Heart right ventricle (tissue), 16 donors: ENCODE data around the gene KRT86. TPM values are rescaled to one million over a fixed set of nuclear protein-coding genes. Genes with fewer than 3 reads are reported as not detected.

ENCODE experiments used
- ATAC-seq, 8 donors: fragments of 200-7000 bp; cut with Tn5 transposase; one replicate each; pipeline ENCODE4 v1.9.1; 2020; ENCODE audit warnings: mild to moderate bottlenecking in 8 of 8, moderate library complexity in 8 of 8, moderate number of reproducible peaks in 1 of 8
- DNase-seq, 2 donors: peaks; one replicate each; pipeline ENCODE4 v3.0.0-alpha.2; 2020
- H3K27ac ChIP-seq, 10 donors: fragments of 200-600 bp; sonication (generic) in 2 of 10; one replicate each; pipeline versions ENCODE4 v1.5.0 to v1.8.0; 2020 to 2022; ENCODE audit warnings: mild to moderate bottlenecking in 3 of 10
- H3K27me3 ChIP-seq, 7 donors: fragments of 200-600 bp; one replicate each; pipeline ENCODE4 v1.8.0; 2021 to 2022; ENCODE audit warnings: mild to moderate bottlenecking in 2 of 7
- H3K36me3 ChIP-seq, 9 donors: fragments of 200-600 bp; sonication (generic) in 1 of 9; one replicate each; pipeline versions ENCODE4 v1.5.0 to v1.8.0; 2020 to 2022; ENCODE audit warnings: mild to moderate bottlenecking in 2 of 9
- H3K4me1 ChIP-seq, 9 donors: fragments of 200-600 bp; sonication (generic) in 1 of 9; one replicate each; pipeline versions ENCODE4 v1.5.0 to v1.8.0; 2020 to 2022; ENCODE audit warnings: mild to moderate bottlenecking in 4 of 9
- H3K4me3 ChIP-seq, 10 donors: fragments of 200-600 bp; sonication (generic) in 2 of 10; one replicate each; pipeline versions ENCODE4 v1.5.0 to v1.8.0; 2020 to 2022; ENCODE audit warnings: mild to moderate bottlenecking in 7 of 10, moderate library complexity in 2 of 10
- H3K9me3 ChIP-seq, 11 donors: fragments of 200-600 bp in 10 of 11; sonication (generic) in 2 of 11; one replicate each; pipeline versions ENCODE4 v1.5.0 to v1.8.0; 2013 to 2022; ENCODE audit warnings: mild to moderate bottlenecking in 2 of 11, control low read depth in 1 of 11, moderate library complexity in 1 of 11
- WGBS, 2 donors: extraction: QIAGEN DNeasy Blood & Tissue Kit; methylation state at CpG; one replicate each; pipeline ENCODE4 v1.1.7; 2013; ENCODE audit warnings: inconsistent platforms in 1 of 2; 5-methylcytosine and 5-hydroxymethylcytosine counted together
- intact Hi-C, 10 donors: fragments of 100-400 bp; cut with DNase I; formaldehyde crosslinking; loops; one replicate each; pipeline versions ENCODE4 v1.11.1 to v1.14.2; 2022
- long read RNA-seq, 3 donors: library from polyadenylated mRNA; unstranded; transcript quantifications; one replicate each; pipeline ENCODE4 v2.0.0, GENCODE V29; 2020 to 2021
- polyA plus RNA-seq, 2 donors: library from polyadenylated mRNA; stranded (reverse); fragments of 200-250 nt; gene quantifications; one replicate each; pipeline ENCODE4 v1.2.3, GENCODE V29; 2013
- total RNA-seq, 10 donors: library from RNA; stranded (reverse); fragmentation: NEBNext Ultra II Directional in 3 of 10; extraction: Animal tissue kit (Norgen Biotek cat#: 25700) in 3 of 10; gene quantifications; one replicate each; pipeline versions ENCODE4 v1.2.1 to v1.2.4, GENCODE V29; 2021 to 2023
- TF ChIP-seq, protein P1 (sequence below), 9 donors: fragments of 200-600 bp; sonication (generic) in 2 of 9; IDR thresholded peaks; one replicate each; pipeline versions ENCODE4 v1.5.0 to v1.8.0; 2021 to 2022; ENCODE audit warnings: antibody characterized with exemption in 9 of 9, mild to moderate bottlenecking in 5 of 9, moderate library complexity in 1 of 9
- donor health status: Arrhythmogenic right ventricular cardiomyopathy.
- donor health status: ischemic (EF 13 %, LVEDD 7.1; RV severe dilation, severe dysfunction).
- donor health status: healthy with polysubstance abuse.
- donor health status: DM: no; HTN: yes; CAD: no.
- donor health status: DM: no; HTN: no; CAD: no.
- donor health status: ischemic (EF 25% LVEDD 6.9; RV normal size, moderate dysfunction).
- donor health status: ischemic (EF 25% LVEDD 5.7; RV mildly dilated, moderate dysfunction).
- donor health status: healthy.
- donor health status: DM: yes; HTN: yes; CAD: no.
- donor health status: Ischemic cardiomyopathy.
- donor health status: ischemic (EF 35%, LVEDD 5.7; RV mildly dilated, moderate dysfunction).
- donor health status: nonischemic (EF 11% LVEDD 7.7; RV severe dilation, severe dysfunction).
- donor health status: DM: yes; HTN: yes; CAD: no.
- donor health status: PGD.
- donor health status: ischemic (EF 29% LVEDD 5.4; RV normal size, mild dysfunction).
- donor health status: nonischemic (EF 23%, LVEDD 6.1; RV moderate dilation, normal function).

The KRT86 gene
- total RNA-seq (under 1 TPM in 1 of 10 donors, not detected in 9; 0.19 TPM), polyA plus RNA-seq (under 1 TPM in 1 of 2 donors, not detected in 1; 0.01 TPM)
- long read RNA-seq, donor 1: 0 reads
- long read RNA-seq, donor 2: 0 reads
- long read RNA-seq, donor 3: 0 reads

GRCh38 chr12:52274521-52275120 is at the start of gene KRT86:
TSS of gene KRT86 (plus strand) at chr12:52274645. CDS start at chr12:52301917, 27,272 bp downstream.
- Histone ChIP-seq H3K9me3 (no peaks in the 10 kb centered on the region), H3K27me3 (peaks cover 0 to 66% (median 35%) of the 10 kb centered on the region in 7 donors), H3K27ac (no peak within 1 kb of the TSS), H3K36me3 (no peaks in the 10 kb centered on the region), H3K4me3 (no peak within 1 kb of the TSS), H3K4me1 (peaks cover 0 to 12% (median 0%) of the 10 kb centered on the region in 9 donors)
- 66 to 69% methylated on average over 3 of the region's 3 CpGs for WGBS, 2 donors
- intact Hi-C loops: loop anchor here in 5 of 10 donors (5.0 to 10.0 kb wide), 5 partner anchors 57 to 117 kb away; no protein-coding TSS in a partner anchor
- ATAC-seq (no peak), DNase-seq (no peak)
- TF ChIP-seq, protein P1, sequence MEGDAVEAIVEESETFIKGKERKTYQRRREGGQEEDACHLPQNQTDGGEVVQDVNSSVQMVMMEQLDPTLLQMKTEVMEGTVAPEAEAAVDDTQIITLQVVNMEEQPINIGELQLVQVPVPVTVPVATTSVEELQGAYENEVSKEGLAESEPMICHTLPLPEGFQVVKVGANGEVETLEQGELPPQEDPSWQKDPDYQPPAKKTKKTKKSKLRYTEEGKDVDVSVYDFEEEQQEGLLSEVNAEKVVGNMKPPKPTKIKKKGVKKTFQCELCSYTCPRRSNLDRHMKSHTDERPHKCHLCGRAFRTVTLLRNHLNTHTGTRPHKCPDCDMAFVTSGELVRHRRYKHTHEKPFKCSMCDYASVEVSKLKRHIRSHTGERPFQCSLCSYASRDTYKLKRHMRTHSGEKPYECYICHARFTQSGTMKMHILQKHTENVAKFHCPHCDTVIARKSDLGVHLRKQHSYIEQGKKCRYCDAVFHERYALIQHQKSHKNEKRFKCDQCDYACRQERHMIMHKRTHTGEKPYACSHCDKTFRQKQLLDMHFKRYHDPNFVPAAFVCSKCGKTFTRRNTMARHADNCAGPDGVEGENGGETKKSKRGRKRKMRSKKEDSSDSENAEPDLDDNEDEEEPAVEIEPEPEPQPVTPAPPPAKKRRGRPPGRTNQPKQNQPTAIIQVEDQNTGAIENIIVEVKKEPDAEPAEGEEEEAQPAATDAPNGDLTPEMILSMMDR (IDR thresholded peaks at IDR 0.05): no peak

- 84 to 90% methylated on average over 4 of the region's 4 CpGs for WGBS, 2 donors
Measured at GRCh38 chr12:52225752-52226151, 48.7 kb upstream of the KRT86 start.

GRCh38 chr12:52226446-52226845 is 48.0 kb upstream of the KRT86 start:
- peaks cover 0 to 5% (median 0%) of the 10 kb centered on the region in 11 donors for H3K9me3 ChIP-seq
- ATAC-seq (no peak), DNase-seq (no peak)
- 56 to 64% methylated on average over 4 of the region's 4 CpGs for WGBS, 2 donors
- TF ChIP-seq, protein P1 (IDR thresholded peaks at IDR 0.05): no peak
- intact Hi-C loops: no loop called here
- no peak overlapping the region for H3K4me3 ChIP-seq
- H3K27me3 ChIP-seq: peaks cover 0 to 40% (median 11%) of the 10 kb centered on the region in 7 donors
- peaks cover 0 to 13% (median 4%) of the 10 kb centered on the region in 9 donors for H3K4me1 ChIP-seq
- H3K36me3 ChIP-seq: no peaks in the 10 kb centered on the region
- H3K27ac ChIP-seq: no peak overlapping the region

More at GRCh38 chr12:52225752-52226151, 48.7 kb upstream of the KRT86 start:
- Histone ChIP-seq H3K9me3 (peaks cover 0 to 5% (median 0%) of the 10 kb centered on the region in 11 donors), H3K36me3 (no peaks in the 10 kb centered on the region), H3K4me1 (peaks cover 0 to 7% (median 4%) of the 10 kb centered on the region in 9 donors), H3K27me3 (peaks cover 0 to 43% (median 18%) of the 10 kb centered on the region in 7 donors), H3K27ac (no peak overlapping the region), H3K4me3 (no peak overlapping the region)
- TF ChIP-seq, protein P1 (IDR thresholded peaks at IDR 0.05): no peak
- intact Hi-C loops: no loop called here
- no peak for ATAC-seq
- no peak for DNase-seq

- TF ChIP-seq, protein P1 (IDR thresholded peaks at IDR 0.05): no peak
- DNase-seq (no peak), ATAC-seq (no peak)
- WGBS, 2 donors: 83% methylated on average over 5 of the region's 5 CpGs
- intact Hi-C loops: no loop called here
- H3K36me3 ChIP-seq: no peaks in the 10 kb centered on the region
- peaks cover 0 to 5% (median 0%) of the 10 kb centered on the region in 11 donors for H3K9me3 ChIP-seq
- peaks cover 0 to 25% (median 8%) of the 10 kb centered on the region in 9 donors for H3K4me1 ChIP-seq
- no peak overlapping the region for H3K4me3 ChIP-seq
- no peak overlapping the region for H3K27ac ChIP-seq
- H3K27me3 ChIP-seq: peaks cover under 1 to 38% (median 12%) of the 10 kb centered on the region in 7 donors
Measured at GRCh38 chr12:52227606-52228166, 46.8 kb upstream of the KRT86 start.
